ENCODE data around the gene MAST1.
"Not testable (repeated sequence)": the region's sequence is repeated elsewhere in the genome, so short reads cannot be mapped to it uniquely, and the experiment has no call there.

The MAST1 gene

DNA sequence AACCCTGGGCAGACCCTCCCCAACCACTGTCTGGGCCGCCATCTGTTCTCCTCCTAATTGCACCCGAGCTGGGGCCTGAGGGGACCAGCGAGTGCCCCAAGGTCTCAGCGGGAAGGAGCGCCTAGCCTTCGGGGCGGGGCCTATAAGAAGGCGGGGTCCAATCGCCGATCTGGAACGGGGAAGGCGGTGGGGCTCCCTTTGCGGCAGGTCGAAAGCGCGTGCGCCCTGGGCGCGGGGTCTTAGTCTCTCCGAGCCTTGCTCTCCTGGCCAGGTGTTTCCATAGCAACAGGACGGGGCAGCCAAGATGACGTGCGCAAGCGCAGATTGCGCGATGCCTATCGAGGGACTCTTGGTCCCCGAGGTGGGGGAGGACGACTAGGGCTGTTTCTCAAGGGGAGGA, 2.8 kb downstream of the MAST1 start:
- no peak for DNase-seq

DNA sequence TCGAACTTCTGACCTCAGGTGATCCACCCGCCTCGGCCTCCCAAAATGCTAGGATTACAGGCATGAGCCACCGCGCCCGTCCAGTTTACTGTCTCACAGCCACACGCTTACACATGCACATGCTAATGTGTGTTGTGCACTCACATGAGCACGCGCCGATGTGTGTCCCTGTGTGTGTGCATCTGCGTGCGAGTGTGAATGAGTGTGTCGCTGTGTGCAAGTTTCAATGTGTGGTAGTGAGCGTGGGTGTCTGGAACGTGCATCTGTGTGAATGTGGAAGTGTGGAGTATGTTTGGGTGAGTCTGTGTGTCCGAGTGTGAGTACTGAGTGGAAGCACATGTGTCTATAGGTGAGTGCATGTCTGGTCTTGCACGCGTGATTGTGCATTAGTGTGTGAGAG, 4.2 kb downstream of the MAST1 start:
- DNase-seq, result no peak

DNA sequence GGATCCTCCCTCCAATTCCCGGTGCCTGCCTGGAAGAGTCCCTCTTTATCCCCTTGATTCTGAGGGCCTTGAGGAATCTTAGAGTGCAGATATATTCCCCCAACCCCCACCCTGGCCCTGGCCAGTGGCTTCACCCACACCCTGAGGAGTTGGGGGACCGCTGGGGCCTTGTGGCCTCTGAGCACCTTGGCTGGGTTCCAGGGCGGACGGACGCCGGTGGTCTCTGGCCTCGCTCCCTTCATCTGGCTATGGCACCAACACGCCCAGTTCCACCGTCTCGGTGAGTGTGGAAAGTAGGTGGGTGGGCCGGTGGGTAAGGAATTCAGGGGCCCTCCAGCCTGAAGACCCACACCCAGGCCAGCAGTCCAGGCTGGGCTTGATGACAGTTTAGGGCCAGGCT, 5.0 kb downstream of the MAST1 start:
- DNase-seq, result no peak

DNA sequence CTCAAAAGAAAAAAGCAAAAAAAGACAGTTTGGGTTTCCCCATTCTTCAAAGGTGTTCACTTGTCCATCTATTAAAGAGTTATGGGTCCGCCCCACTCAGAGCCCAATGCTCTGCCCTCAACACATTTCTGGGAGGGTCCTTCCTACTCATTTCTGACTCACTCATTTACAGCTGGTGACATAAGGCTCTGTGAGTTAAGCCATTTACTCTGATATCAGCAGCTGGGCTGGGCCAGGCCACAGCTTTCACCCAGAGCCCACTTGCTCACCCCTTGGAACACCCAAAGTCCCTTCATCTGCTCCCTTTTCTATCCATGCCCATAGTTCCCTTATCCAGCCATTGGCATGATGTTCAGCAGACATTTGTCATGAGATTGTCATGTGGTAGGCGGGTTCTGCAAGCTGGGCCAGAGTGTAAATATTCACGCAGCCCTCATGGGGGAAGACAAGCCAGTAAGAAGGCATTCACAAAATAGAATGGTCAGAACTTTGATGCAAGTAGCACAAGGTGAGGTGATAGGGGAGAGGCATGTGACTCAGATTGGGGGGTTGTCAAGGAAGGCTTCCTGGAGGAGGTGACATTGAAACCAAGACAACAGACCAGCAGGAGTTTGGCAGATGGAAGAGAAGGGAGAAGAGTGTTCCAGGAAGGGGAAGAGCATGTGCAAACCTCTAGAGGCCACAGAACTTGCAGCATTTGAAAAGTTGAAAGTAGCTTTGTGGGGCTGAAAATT, 5.9 kb downstream of the MAST1 start:
- DNase-seq, result no peak

DNA sequence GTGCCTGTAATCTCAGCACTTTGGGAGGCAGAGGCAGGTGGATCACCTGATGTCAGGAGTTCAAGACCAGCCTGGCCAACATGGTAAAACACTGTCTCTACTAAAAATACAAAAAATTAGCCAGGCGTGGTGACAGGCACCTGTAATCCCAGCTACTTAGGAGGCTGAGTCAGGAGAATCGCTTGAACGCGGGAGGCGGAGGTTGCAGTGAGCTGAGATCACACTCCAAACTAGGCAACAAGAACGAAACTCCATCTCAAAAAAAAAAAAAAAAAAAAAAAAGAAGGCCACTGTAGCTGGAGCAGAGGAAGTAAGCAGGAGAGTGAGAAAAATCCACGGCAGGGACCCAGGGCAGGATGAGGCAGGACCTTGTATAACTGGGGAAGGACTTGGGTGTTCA, 8.3 kb downstream of the MAST1 start:
- not testable (repeated sequence) for DNase-seq

DNA sequence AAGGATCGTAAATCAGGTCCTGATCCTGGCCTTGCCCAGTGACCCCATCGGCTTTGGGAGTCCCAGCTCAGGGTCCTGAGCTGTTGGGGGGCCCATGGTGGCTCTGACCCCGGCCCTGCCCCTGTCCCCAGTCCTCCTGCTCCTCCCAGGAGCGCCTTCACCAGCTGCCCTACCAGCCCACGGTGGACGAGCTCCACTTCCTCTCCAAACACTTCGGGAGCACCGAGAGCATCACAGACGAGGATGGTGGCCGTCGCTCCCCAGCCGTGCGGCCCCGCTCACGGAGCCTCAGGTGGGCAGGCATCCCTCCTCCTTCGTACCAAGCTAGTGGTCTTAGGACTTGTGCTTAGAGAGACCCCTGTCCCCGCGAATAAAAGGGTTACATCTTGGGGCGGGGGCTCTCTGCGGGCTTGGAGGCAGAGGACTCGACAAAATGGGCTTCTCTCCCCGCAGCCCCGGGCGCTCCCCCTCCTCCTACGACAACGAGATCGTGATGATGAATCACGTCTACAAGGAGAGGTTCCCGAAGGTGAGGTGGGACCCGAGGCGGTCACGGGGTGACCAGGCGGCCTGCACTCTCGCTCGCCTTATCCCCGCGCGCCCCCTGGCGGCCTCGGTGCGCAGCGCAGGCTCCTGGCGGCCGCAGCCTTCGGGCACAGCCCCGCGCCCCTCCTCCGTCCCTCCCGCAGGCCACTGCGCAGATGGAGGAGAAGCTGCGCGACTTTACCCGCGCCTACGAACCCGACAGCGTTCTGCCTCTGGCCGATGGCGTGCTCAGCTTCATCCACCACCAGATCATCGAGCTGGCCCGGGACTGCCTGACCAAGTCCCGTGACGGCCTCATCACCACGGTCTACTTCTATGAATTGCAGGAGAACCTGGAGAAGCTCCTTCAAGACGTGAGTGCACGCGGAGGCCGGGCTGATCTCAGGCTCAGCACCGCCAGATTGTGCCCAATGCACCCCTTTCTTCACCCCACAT, 9.1 kb downstream of the MAST1 start:
- peak; percentile 38 for DNase-seq

DNA sequence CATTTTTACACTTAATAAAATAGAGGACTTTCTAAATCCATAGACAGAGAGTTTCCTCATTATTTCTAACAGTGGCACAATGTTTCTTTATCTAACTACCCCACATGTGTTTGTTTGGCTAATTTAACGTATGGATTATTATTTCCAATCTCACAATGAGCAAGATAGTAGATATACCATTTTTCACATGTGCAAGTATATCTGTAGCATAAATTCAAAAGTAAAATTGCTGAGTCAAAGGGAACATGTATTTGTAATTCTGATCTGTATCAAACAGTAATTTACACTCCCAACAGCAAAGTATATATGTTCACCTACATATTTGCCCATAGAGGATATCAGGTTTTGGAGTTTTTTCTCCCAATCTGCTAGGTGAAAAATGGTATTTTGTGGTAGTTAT, 18.3 kb downstream of the MAST1 start:
- DNase-seq, result no peak

DNA sequence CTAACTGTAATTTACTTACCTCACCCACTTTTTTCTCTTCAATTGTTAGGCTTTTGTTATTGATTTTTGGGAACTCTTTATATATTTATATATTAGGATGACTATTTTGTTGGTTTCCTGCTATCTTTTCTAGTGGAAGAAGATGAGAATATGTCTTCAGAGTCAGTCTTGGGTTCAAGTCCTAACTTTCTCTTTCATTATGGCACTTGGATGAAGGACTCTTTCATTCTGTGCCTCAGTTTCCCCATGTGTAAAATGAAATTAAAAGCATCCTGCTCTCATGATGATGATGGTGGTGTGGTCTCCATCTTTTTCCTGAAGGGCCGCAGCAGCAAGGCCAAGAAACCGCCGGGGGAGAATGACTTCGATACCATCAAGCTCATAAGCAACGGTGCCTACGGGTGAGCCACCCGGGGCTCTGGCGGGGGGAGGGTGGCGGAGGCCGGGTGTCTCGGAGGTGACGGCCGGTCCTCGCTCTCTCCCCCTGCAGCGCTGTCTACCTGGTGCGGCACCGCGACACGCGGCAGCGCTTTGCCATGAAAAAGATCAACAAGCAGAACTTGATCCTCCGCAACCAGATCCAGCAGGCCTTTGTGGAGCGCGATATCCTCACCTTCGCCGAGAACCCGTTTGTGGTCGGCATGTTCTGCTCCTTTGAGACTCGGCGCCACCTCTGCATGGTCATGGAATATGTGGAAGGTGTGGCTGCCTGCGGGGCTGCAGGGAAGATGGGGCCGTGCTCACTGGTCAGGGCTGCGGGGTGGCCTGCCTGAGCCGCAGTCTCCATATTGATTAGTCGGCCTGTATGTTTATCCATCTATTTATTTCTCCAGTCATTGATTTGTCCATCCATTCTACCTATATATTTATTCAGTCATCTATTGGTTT, 20.0 kb downstream of the MAST1 start:
- DNase-seq, result no peak

DNA sequence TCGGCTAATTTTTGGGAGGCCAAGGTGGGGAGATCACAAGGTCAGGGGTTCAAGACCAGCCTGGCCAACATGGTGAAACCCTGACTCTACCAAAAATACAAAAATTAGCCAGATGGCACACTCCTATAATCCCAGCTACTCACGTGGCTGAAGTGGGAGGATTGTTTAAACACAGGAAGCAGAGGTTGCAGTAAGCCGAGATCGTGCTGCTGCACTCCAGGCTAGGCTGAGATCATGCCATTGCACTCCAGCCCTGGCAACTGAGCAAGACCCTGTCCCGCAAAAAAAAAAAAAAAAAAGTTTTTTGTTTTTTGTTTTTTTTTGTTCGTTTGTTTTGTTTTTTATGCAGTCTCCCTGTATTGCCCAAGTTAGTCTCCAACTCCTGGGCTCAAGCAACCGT, 21.2 kb downstream of the MAST1 start:
- DNase-seq, result no peak

DNA sequence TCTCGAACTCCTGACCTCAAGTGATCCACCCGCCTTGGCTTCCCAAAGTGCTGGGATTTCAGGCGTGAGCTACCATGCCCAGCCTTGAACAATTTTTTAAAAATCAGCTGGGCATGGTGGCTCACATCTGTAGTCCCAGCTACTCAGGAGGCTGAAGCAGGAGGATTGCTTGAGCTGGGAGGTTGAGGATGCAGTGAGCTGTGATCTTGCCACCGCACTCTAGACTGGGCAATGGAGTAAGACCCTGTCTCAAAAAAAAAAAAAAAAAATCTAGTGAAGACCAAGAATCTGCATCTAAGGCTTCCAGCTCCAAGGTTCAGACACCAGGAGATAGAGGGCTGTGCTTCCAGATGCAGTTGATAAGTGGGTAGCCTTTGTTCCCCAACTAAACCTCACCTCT, 25.8 kb downstream of the MAST1 start:
- DNase-seq, result no peak

DNA sequence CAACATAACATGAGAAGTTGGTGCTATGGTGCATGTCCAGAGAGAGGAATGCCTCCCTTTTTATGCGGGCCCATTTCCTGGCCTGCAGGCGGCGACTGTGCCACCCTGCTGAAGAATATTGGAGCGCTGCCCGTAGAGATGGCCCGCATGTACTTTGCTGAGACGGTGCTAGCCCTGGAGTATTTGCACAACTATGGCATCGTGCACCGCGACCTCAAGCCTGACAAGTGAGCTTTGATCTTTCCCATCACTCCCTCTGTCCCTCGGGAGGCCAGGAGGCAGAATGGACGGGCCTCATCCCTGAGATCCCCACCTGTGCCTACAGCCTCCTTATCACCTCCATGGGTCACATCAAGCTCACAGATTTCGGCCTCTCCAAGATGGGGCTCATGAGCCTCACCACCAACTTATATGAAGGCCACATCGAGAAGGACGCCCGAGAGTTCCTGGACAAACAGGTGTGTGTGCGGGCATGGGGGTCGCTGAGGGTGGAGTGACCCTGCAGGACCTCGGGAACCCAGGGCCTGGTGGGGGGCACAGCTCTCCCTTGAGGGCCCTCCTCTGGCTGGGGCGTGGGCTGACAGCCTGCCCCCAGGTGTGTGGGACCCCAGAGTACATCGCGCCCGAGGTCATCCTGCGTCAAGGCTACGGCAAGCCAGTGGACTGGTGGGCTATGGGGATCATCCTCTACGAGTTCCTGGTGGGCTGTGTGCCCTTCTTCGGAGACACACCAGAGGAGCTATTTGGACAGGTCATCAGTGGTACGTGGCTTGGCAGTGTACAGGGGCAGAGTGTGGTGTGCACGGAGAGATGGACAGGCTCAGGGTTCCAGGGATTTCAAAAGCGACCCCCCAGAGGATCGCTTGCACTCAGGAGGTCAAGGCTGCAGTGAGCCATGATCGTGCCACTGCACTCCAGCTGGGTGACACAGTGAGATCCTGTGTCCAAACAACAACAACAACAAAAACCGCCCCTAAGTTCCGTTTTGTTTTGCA, 26.7 kb downstream of the MAST1 start:
- no peak for DNase-seq

DNA sequence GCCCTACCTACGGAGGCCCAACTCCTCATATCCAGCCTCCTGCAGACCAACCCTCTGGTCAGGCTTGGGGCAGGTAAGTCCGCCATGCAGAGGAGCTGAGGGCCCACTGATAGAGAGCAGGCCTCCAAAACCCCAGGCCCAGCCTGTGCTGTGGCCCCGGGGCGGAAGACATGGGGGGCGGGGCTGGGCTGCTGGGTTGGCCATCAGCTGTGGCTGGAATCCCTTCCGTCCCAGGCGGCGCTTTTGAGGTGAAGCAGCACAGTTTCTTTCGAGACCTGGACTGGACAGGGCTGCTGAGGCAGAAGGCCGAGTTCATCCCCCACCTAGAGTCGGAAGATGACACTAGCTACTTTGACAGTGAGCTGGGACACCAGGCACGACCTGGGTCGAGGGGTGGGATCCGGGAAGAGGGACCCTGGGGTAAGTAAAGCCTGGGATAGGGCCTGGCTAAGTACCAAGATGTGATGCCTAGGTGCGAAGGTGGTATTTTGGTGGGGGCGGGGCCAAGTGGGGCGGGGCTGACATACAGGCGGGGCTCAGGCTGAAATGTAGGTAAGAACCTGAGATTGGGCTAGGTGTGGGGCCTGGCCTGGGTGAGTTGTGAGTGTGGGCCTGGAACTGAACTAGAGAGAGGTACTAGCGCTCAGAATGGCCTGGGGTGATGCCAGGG, 27.6 kb downstream of the MAST1 start:
- no peak for DNase-seq

DNA sequence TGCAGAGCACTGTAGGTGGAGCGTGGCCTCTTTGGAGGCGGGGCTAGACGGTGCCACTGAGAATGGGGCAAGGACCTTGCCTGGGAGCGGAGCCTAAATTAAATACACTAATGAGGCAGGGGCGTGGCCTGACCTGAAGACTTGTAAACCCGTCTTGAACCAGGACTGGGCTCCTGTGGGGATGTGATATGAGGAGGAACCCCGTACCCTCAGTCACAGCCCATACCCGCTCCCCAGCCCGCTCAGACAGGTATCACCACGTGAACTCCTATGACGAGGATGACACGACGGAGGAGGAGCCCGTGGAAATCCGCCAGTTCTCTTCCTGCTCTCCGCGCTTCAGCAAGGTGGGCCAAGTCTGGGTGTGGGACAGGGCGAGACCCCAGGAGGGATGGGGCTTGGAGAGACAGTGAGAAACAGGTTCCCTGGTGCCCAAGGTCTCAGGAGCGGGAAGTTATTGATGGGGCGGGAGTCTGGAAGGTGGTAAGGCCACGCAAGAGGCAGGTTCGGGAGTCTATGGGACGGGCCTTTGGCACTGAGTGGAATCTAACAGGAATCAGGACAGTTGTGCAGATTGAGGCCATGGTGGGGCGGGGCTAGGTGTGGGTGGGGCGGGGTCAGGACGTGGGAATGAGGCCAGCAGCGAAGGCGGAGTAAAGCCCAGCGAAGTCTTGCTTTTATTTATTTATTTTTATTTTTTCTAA, 28.3 kb downstream of the MAST1 start:
- no peak for DNase-seq

DNA sequence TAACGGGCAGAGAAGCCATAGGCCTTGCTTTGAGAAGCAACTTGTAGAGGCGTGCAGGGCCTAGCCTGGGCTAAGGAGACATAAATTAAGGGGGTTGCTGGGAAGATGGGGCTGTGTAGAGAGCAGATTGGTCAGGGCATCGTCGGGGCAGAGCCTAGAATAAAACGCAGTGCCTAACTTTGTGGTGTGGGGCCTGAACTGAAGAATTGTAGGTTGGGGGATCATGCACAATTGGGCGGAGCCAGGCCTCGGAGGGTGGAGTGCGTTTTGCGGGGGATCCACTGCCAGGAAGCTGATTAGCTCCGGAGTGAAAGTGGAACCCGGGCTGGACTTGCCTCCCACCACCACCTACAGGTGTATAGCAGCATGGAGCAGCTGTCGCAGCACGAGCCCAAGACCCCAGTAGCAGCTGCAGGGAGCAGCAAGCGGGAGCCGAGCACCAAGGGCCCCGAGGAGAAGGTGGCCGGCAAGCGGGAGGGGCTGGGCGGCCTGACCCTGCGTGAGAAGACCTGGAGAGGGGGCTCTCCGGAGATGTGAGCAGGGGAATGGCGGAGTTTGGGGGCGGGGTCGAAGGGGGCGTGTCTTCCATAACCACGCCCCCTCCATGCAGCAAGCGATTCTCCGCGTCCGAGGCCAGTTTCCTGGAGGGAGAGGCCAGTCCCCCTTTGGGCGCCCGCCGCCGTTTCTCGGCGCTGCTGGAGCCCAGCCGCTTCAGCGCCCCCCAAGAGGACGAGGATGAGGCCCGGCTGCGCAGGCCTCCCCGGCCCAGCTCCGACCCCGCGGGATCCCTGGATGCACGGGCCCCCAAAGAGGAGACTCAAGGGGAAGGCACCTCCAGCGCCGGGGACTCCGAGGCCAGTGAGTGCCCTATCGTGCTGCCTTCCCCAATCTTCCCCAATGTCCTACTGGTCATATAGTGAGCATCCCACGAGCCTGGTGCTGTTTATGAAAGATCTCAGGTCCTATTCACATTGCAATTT, 29.1 kb downstream of the MAST1 start:
- peak; percentile 13 for DNase-seq

DNA sequence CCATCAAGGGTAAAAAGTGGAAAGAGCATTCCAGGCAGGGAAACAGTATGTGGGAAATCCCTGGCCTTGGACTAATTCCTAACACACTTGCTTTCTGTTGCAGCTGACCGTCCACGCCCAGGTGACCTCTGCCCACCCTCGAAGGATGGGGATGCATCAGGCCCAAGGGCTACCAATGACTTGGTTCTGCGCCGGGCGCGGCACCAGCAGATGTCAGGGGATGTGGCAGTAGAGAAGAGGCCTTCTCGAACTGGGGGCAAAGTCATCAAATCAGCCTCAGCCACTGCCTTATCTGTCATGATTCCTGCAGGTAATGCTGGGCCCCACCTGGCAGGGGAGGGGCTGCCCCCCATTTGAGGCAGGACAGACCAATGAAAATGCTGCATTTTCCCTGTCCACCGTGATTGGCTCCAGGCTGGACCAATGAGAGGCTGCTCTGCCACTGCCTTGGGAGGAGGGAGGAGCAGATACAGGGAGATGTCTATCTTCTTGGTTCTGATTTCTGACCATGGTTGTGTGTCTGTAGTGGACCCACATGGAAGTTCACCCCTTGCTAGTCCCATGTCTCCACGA, 30.3 kb downstream of the MAST1 start:
- DNase-seq, result no peak

DNA sequence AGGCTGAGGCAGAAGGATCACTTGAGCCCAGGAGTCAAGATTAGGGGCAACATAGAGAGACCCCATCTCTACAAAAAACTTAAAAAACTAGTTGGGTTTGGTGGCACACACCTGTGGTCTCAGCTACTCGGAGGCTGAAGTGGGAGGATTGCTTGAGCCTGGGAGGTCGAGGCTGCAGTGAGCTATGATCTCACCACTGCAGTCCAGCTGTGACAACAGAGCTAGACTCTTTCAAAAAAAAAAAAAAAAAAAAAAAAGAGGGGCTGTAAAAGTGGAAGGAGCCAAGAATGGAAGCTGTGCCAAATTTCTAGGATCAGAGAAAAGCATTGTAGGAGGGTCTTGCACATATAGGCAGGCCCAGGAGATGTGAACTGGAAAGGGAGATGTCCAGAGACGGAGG, 33.4 kb downstream of the MAST1 start:
- DNase-seq, result no peak

DNA sequence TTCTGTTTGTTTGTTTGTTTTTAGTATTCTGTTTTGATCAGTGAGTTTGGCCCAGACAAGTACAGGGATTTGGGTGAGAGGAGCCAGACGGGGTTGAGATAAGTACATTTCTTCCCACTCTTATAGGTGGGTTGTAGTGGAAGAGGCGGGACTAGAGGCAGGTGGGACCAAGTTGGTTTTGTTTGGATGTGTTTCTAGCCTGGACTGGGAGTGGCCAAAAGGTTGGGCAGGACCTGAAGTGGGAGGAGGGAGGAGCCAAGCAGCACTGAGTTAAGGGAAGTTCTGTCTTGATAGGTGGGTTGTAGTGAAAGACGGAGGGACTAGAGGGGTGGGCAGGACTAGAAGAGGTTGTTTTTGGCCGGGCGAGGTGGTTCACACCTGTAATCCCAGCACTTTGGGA, 33.9 kb downstream of the MAST1 start:
- DNase-seq, result no peak

DNA sequence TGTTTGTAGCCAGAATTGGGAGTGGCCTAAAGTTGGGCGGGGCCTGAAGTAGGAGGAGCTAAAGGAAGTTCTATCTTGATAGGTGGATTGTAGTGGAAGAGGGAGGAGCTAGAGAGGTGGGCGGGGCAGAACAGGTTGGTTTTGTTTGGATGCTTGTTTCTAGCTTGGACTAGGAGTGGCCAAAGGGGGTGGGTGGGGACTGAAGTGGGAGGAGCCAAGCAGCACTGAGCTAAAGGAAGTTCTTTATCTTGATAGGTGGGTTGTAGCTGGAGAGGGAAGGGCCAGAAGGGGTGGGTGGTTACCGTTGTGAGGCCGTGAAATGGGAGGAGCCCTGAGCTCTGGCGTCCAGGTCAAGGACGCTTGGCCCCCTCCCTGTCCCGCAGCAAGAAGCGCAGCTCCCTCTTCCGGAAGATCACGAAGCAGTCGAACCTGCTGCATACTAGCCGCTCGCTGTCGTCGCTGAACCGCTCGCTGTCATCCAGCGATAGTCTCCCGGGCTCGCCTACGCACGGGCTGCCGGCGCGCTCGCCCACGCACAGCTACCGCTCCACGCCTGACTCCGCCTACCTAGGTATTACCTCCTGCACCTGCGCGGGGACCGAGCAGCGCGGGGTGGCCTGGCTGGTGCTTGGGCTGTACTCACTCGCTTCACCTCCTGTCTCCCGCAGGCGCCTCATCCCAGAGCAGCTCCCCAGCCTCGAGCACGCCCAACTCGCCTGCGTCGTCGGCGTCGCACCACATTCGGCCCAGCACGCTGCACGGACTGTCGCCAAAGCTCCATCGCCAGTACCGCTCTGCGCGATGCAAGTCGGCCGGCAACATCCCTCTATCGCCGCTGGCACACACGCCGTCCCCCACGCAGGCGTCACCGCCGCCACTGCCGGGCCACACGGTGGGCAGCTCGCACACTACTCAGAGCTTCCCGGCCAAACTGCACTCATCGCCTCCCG, 34.9 kb downstream of the MAST1 start:
- DNase-seq, result no peak

All from kidney glomerular epithelial cell (primary cell).